Peyer's patch (tissue), 4 donors: ENCODE results near the gene IKBKG. TPM values are rescaled to one million over a fixed set of nuclear protein-coding genes. Genes with fewer than 3 reads are reported as not detected.
"Not testable (repeated sequence)": the region's sequence is repeated elsewhere in the genome, so short reads cannot be mapped to it uniquely, and the experiment has no call there.

Experiments
- DNase-seq, 3 donors: peaks; one replicate each; pipeline ENCODE4 v3.0.0-alpha.2; 2017 to 2019
- H3K27ac ChIP-seq, 4 donors: fragments of 200-600 bp; sonication (generic); one replicate each; pipeline ENCODE4 v1.5.1; 2016 to 2019
- H3K27me3 ChIP-seq, 2 donors: fragments of 200-600 bp; sonication (generic); one replicate each; pipeline ENCODE4 v1.5.1; 2019
- H3K36me3 ChIP-seq, 3 donors: fragments of 200-600 bp; sonication (generic); one replicate each; pipeline ENCODE4 v1.5.1; 2016 to 2019
- H3K4me1 ChIP-seq, 4 donors: fragments of 200-600 bp; sonication (generic); one replicate each; pipeline ENCODE4 v1.5.1; 2016 to 2019
- H3K4me3 ChIP-seq, 4 donors: fragments of 200-600 bp; sonication (generic); 1 replicate in 3 of 4; 2 replicates in 1 of 4; pipeline ENCODE4 v1.5.1; 2016 to 2019; ENCODE audit warnings: mild to moderate bottlenecking in 1 of 4
- H3K9me3 ChIP-seq, 4 donors: fragments of 200-600 bp; sonication (generic); one replicate each; pipeline ENCODE4 v1.5.1; 2016 to 2019; ENCODE audit warnings: mild to moderate bottlenecking in 1 of 4
- CTCF ChIP-seq, 6 experiments: fragments of 450-650 bp in 4 of 6; fragments of 200-600 bp in 2 of 6; sonication (generic) in 1 of 6; IDR thresholded peaks; one replicate each; pipeline ENCODE4 v1.5.1; 2017 to 2019; ENCODE audit warnings: antibody characterized with exemption in 6 of 6, mild to moderate bottlenecking in 3 of 6, moderate library complexity in 1 of 6
- POLR2A ChIP-seq, 2 donors: fragments of 450-650 bp; IDR thresholded peaks; one replicate each; pipeline ENCODE4 v1.5.1; 2017; ENCODE audit warnings: antibody characterized with exemption in 2 of 2, mild to moderate bottlenecking in 2 of 2, moderate library complexity in 2 of 2
- small RNA-seq, 2 donors: library from RNA; depleted of rRNA; stranded (forward); fragments of <200 nt; gene quantifications; one replicate each; pipeline ENCODE3, GENCODE V24; 2016
- total RNA-seq, 4 donors: library from RNA; depleted of rRNA; stranded (reverse); fragments of >200 nt; gene quantifications; one replicate each; pipeline ENCODE4 v1.1.0, GENCODE V29; 2016

Gene IKBKG
- total RNA-seq, 4 donors from 2014 or later = 11.9 to 74.3 (median 23.3) TPM

GRCh38 chrX:154607370-154607769 lies 60.0 kb downstream of the IKBKG start:
- H3K9me3 ChIP-seq = no peaks in the 10 kb centered on the region
- no peaks in the 10 kb centered on the region for H3K27me3 ChIP-seq
- no peak for DNase-seq
- H3K36me3 ChIP-seq = no peaks in the 10 kb centered on the region
- no peak for TF ChIP-seq POLR2A (IDR thresholded peaks at IDR 0.05)
- TF ChIP-seq CTCF (IDR thresholded peaks at IDR 0.05) = no peak
- H3K27ac ChIP-seq = no peak overlapping the region
- no peak overlapping the region for H3K4me3 ChIP-seq
- H3K4me1 ChIP-seq = no peaks in the 10 kb centered on the region

GRCh38 chrX:154607976-154608375 lies 60.6 kb downstream of the IKBKG start:
- not testable (repeated sequence) for DNase-seq, H3K4me3 ChIP-seq, H3K27me3 ChIP-seq, H3K27ac ChIP-seq, H3K9me3 ChIP-seq, H3K36me3 ChIP-seq, H3K4me1 ChIP-seq

- H3K36me3 ChIP-seq, H3K27ac ChIP-seq, H3K27me3 ChIP-seq, H3K4me3 ChIP-seq, H3K4me1 ChIP-seq, H3K9me3 ChIP-seq, DNase-seq: not testable (repeated sequence)
These were observed 61.4 kb downstream of the IKBKG start for GRCh38 chrX:154608823-154609222.

- not testable (repeated sequence) for H3K27ac ChIP-seq, H3K4me3 ChIP-seq, DNase-seq
These were observed 63.7 kb downstream of the IKBKG start for GRCh38 chrX:154611146-154611545.

GRCh38 chrX:154613586-154613985 lies 66.2 kb downstream of the IKBKG start:
- H3K4me1 ChIP-seq, H3K9me3 ChIP-seq, H3K4me3 ChIP-seq, H3K27me3 ChIP-seq, DNase-seq, H3K27ac ChIP-seq, H3K36me3 ChIP-seq: not testable (repeated sequence)

More at GRCh38 chrX:154611146-154611545, 63.7 kb downstream of the IKBKG start:
- H3K27me3 ChIP-seq, H3K4me1 ChIP-seq, H3K9me3 ChIP-seq, H3K36me3 ChIP-seq: not testable (repeated sequence)

Small RNA genes lying within 50 kb of the gene (small RNA-seq; reads per million reads assigned to genes)
- 0 reads per million in 2 donors for gene AC244090.1

Other genes with a start within 250 kb of the IKBKG start
- gene FLNA, start 173.0 kb upstream of the IKBKG start, total RNA-seq = 100 to 1,000 TPM; 143 to 663 (median 328) TPM
- gene EMD, start 168.3 kb upstream of the IKBKG start, total RNA-seq = 10 to 100 TPM; 21.7 to 31.4 (median 26.6) TPM
- gene RPL10, start 149.2 kb upstream of the IKBKG start, total RNA-seq = 1,000 to 10,000 TPM; 1,992 to 4,644 (median 2,626) TPM
- 10 to 100 TPM; 23.9 to 41.2 (median 32.2) TPM for gene DNASE1L1, start 138.4 kb upstream of the IKBKG start, total RNA-seq
- gene TAFAZZIN, start 136.1 kb upstream of the IKBKG start, total RNA-seq = 100 to 1,000 TPM; 105 to 147 (median 112) TPM
- 10 to 100 TPM; 11.6 to 80.0 (median 54.9) TPM for gene ATP6AP1, start 118.9 kb upstream of the IKBKG start, total RNA-seq
- gene GDI1, start 110.5 kb upstream of the IKBKG start, total RNA-seq = 100 to 1,000 TPM in 2 of 4 donors, 10 to 100 TPM in 2; 65.2 to 278 (median 117) TPM
- 100 to 1,000 TPM in 1 of 4 donors, 10 to 100 TPM in 3; 35.6 to 212 (median 54.6) TPM for gene FAM50A, start 103.5 kb upstream of the IKBKG start, total RNA-seq
- 10 to 100 TPM; 38.0 to 54.6 (median 48.4) TPM for gene PLXNA3, start 89.3 kb upstream of the IKBKG start, total RNA-seq
- gene LAGE3, start 68.3 kb upstream of the IKBKG start, total RNA-seq = 10 to 100 TPM in 3 of 4 donors, 1 to 10 TPM in 1; 8.5 to 15.7 (median 10.8) TPM
- 10 to 100 TPM; 20.6 to 45.9 (median 34.6) TPM for gene UBL4A, start 61.0 kb upstream of the IKBKG start, total RNA-seq
- gene SLC10A3, start 57.0 kb upstream of the IKBKG start, total RNA-seq = 10 to 100 TPM; 11.6 to 19.8 (median 16.5) TPM
- 100 to 1,000 TPM in 2 of 4 donors, 10 to 100 TPM in 2; 18.2 to 117 (median 101) TPM for gene FAM3A, start 31.4 kb upstream of the IKBKG start, total RNA-seq
- gene G6PD, start 774 bp upstream of the IKBKG start, total RNA-seq = 10 to 100 TPM; 14.0 to 65.2 (median 43.1) TPM
- not detected for gene CTAG1A, start 37.5 kb downstream of the IKBKG start, total RNA-seq
- not detected for gene CTAG1B, start 71.7 kb downstream of the IKBKG start, total RNA-seq
- not detected for gene CTAG2, start 106.0 kb downstream of the IKBKG start, total RNA-seq
- 1 to 10 TPM; 3.5 to 7.4 (median 5.0) TPM for gene GAB3, start 203.5 kb downstream of the IKBKG start, total RNA-seq
- 100 to 1,000 TPM in 1 of 4 donors, 10 to 100 TPM in 3; 22.8 to 128 (median 39.0) TPM for gene DKC1, start 215.2 kb downstream of the IKBKG start, total RNA-seq